Sigmoid colon (tissue), 7 donors: Measurements from ENCODE around the gene DOCK1. TPM values are rescaled to one million over a fixed set of nuclear protein-coding genes. Genes with fewer than 3 reads are reported as not detected.

Experiments
- DNase-seq: peaks from one replicate; pipeline ENCODE4 v3.0.0-alpha.2; 2019
- H3K27ac ChIP-seq, 4 donors: fragments of 200-600 bp; sonication (generic); one replicate each; pipeline ENCODE4 v1.5.1; 2016 to 2019; ENCODE audit warnings: mild to moderate bottlenecking in 1 of 4
- H3K27me3 ChIP-seq, 3 donors: fragments of 200-600 bp; sonication (generic); one replicate each; pipeline ENCODE4 v1.5.1; 2019; ENCODE audit warnings: mild to moderate bottlenecking in 1 of 3
- H3K36me3 ChIP-seq, 4 donors: fragments of 200-600 bp; sonication (generic); one replicate each; pipeline ENCODE4 v1.5.1; 2016 to 2019
- H3K4me1 ChIP-seq, 4 donors: fragments of 200-600 bp; sonication (generic); one replicate each; pipeline ENCODE4 v1.5.1; 2017 to 2019
- H3K4me3 ChIP-seq, 4 donors: fragments of 200-600 bp; sonication (generic); one replicate each; pipeline ENCODE4 v1.5.1; 2017 to 2019; ENCODE audit warnings: mild to moderate bottlenecking in 2 of 4, moderate library complexity in 1 of 4
- H3K9me3 ChIP-seq, 4 donors: fragments of 200-600 bp in 3 of 4; sonication (generic) in 3 of 4; one replicate each; pipeline versions ENCODE4 v1.5.1 to v1.6.1; 2013 to 2019
- EP300 ChIP-seq, 4 donors: sonication (generic); formaldehyde crosslinking; IDR thresholded peaks; one replicate each; pipeline ENCODE4 v1.6.1; 2017; ENCODE audit warnings: antibody characterized with exemption in 4 of 4
- POLR2A ChIP-seq, 2 donors: fragments of 450-650 bp; IDR thresholded peaks; one replicate each; pipeline ENCODE4 v1.6.1; 2016; ENCODE audit warnings: antibody characterized with exemption in 2 of 2, mild to moderate bottlenecking in 2 of 2, moderate library complexity in 2 of 2
- POLR2AphosphoS5 ChIP-seq, 4 donors: sonication (generic); formaldehyde crosslinking; IDR thresholded peaks; one replicate each; pipeline ENCODE4 v1.6.1; 2017; ENCODE audit warnings: antibody characterized with exemption in 4 of 4
- WGBS, 2 donors: extraction: QIAGEN DNeasy Blood & Tissue Kit; methylation state at CpG; one replicate each; pipeline ENCODE4 v1.1.7; 2013; 5-methylcytosine and 5-hydroxymethylcytosine counted together
- intact Hi-C: fragments of 100-400 bp; cut with DNase I; formaldehyde crosslinking; loops from one replicate; pipeline ENCODE4 v1.15.1; 2023
- polyA plus RNA-seq, 3 donors: library from polyadenylated mRNA; stranded (reverse); fragments of 200-250 nt; gene quantifications; one replicate each; pipeline ENCODE4 v1.2.3, GENCODE V29; 2013
- total RNA-seq, 4 donors: library from RNA; depleted of rRNA; stranded (reverse); fragments of >200 nt; gene quantifications; one replicate each; pipeline ENCODE4 v1.1.0, GENCODE V29; 2016
- TF ChIP-seq, protein P1 (sequence below), 4 experiments: fragments of 450-650 bp in 3 of 4; fragments of 200-600 bp in 1 of 4; IDR thresholded peaks; one replicate each; pipeline ENCODE4 v1.5.1; 2016 to 2019; ENCODE audit warnings: antibody characterized with exemption in 4 of 4, mild to moderate bottlenecking in 3 of 4, moderate library complexity in 2 of 4
- donor health status: healthy with polysubstance abuse.
- donor health status: Bipolar disorder and iron deficiency.
- donor health status: healthy.

DOCK1 gene
- total and polyA plus RNA-seq, 7 donors, result 15.0 to 53.7 (median 40.2) TPM

DNA sequence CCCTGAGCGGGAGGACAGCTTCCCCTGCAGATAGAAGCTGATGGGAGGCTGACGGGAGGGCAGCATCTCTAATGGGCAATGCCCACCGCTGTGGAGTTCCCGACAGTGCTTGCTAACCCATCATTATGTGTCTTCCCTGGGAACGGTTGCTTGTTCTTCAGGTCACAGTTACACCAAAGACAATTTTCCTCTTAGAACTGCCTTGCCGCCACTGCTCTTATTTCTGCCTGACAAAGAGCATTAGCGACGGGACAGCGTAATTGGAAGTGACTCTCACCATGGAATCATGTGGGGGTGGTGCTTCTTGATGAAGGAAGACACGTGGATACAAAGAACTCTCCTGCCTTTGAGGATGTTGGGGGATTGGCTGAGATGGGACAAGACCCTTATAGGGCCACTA, 562.6 kb downstream of the DOCK1 start:
- DNase-seq, result no peak
- whole genome bisulfite sequencing, 2 donors, result 86 to 89% methylated on average over 10 of the region's 10 CpGs
- H3K27me3 ChIP-seq, result no peaks in the 10 kb centered on the region
- TF ChIP-seq, protein P1, sequence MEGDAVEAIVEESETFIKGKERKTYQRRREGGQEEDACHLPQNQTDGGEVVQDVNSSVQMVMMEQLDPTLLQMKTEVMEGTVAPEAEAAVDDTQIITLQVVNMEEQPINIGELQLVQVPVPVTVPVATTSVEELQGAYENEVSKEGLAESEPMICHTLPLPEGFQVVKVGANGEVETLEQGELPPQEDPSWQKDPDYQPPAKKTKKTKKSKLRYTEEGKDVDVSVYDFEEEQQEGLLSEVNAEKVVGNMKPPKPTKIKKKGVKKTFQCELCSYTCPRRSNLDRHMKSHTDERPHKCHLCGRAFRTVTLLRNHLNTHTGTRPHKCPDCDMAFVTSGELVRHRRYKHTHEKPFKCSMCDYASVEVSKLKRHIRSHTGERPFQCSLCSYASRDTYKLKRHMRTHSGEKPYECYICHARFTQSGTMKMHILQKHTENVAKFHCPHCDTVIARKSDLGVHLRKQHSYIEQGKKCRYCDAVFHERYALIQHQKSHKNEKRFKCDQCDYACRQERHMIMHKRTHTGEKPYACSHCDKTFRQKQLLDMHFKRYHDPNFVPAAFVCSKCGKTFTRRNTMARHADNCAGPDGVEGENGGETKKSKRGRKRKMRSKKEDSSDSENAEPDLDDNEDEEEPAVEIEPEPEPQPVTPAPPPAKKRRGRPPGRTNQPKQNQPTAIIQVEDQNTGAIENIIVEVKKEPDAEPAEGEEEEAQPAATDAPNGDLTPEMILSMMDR (IDR thresholded peaks at IDR 0.05), result no peak
- TF ChIP-seq POLR2A (IDR thresholded peaks at IDR 0.05), result no peak
- no peak overlapping the region for H3K27ac ChIP-seq
- H3K4me1 ChIP-seq, result no peaks in the 10 kb centered on the region
- no peaks in the 10 kb centered on the region for H3K9me3 ChIP-seq
- no peaks in the 10 kb centered on the region for H3K36me3 ChIP-seq
- no peak overlapping the region for H3K4me3 ChIP-seq
- intact Hi-C loops, result no loop called here

DNA sequence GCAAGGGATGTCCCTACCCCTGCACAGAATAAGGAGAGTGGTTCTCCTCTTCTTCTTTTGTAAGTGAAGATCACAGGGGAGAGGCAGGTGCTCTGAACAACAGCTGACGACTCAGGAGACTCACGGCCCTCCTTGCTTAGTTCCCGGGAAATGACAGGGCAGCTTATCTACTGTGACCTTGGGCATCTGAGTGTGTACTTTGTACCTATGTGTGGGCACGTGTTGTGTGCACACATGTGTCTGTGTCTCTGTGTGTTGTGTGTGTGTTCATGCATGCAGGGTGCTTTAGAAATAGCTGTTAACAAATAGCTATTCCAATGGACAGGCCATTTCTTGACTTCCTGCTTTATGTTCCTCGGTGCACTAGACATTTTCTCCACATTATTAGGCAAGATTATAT, 563.4 kb downstream of the DOCK1 start:
- TF ChIP-seq POLR2A (IDR thresholded peaks at IDR 0.05), result no peak
- intact Hi-C loops, result no loop called here
- WGBS, 2 donors, result 23 to 63% methylated on average over 5 of the region's 5 CpGs
- DNase-seq, result no peak
- Histone ChIP-seq H3K4me3 (no peak overlapping the region), H3K9me3 (no peaks in the 10 kb centered on the region), H3K4me1 (no peaks in the 10 kb centered on the region), H3K27me3 (no peaks in the 10 kb centered on the region), H3K27ac (no peak overlapping the region), H3K36me3 (no peaks in the 10 kb centered on the region)

DNA sequence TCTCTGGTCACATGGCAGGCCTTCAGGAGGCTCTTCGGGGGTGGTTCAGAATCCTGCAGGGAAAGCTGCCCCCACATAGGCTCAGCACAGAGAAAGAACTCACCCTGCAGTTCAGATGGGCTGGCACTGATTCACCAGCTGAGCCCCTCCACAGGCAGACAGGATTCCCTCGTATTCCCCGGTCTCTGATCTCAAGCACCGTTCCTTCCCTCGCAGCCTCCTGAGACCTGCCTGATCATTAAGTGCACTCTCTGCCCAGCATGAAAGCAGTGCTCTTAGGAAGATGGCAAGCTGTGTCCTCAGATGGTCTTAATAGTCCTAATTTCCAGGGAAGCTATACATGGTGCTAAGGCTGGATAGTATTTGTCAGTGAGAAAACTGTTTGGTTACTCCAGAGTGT, 565.7 kb downstream of the DOCK1 start:
- Histone ChIP-seq H3K4me1 (no peaks in the 10 kb centered on the region), H3K4me3 (no peak overlapping the region), H3K27ac (no peak overlapping the region), H3K36me3 (no peaks in the 10 kb centered on the region), H3K27me3 (no peaks in the 10 kb centered on the region), H3K9me3 (no peaks in the 10 kb centered on the region)
- TF ChIP-seq POLR2A (IDR thresholded peaks at IDR 0.05), result no peak
- no peak for TF ChIP-seq EP300 (IDR thresholded peaks at IDR 0.05)
- no peak for TF ChIP-seq POLR2AphosphoS5 (IDR thresholded peaks at IDR 0.05)
- TF ChIP-seq, protein P1 (IDR thresholded peaks at IDR 0.05), result no peak
- intact Hi-C loops, result no loop called here
- whole genome bisulfite sequencing, 2 donors, result 82 to 83% methylated on average over 5 of the region's 5 CpGs
- no peak for DNase-seq

DNA sequence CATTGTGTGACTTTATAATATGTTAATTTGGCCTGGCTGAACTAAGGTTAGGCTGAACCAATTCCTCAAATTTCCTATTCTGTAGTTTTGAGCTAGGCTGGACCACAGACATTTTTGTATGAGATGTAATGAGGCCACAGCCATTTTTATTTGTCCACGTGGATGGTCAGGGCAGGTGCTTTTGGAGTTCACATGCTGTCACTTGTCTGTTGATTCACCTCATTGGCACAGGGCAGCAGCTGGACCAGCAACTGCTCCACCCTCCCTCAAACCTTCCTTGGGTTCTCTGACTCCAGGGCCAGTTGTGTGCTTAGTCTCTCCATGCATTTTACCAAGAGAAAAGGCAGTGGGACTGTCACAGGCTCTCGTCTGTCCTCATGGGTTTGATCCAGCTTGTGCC, 567.7 kb downstream of the DOCK1 start:
- no peaks in the 10 kb centered on the region for H3K4me1 ChIP-seq
- no peak for DNase-seq
- TF ChIP-seq POLR2AphosphoS5 (IDR thresholded peaks at IDR 0.05), result no peak
- WGBS, 2 donors, result 41 to 79% methylated on average over 2 of the region's 2 CpGs
- no peaks in the 10 kb centered on the region for H3K27me3 ChIP-seq
- intact Hi-C loops, result no loop called here
- H3K36me3 ChIP-seq, result no peaks in the 10 kb centered on the region
- H3K9me3 ChIP-seq, result no peaks in the 10 kb centered on the region
- H3K4me3 ChIP-seq, result no peak overlapping the region
- H3K27ac ChIP-seq, result no peak overlapping the region

DNA sequence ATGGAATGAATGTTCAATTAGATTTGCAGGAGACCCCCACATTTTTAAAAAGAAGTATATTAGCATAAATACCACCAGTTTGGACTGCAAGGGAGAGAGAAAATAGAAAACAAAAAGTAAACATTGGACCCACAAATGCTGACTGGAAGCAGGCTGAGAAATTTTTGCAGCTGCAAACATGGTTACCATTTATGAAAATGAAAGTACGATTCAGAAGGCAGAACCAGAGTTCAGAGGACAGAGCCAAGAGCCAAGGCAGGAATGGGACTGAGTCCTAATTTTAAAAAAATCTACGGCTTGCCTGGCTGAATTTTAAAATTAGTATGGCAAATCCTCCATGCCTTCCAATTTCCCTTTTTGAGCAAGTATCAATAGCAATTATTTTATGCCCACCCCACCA, 569.3 kb downstream of the DOCK1 start:
- Histone ChIP-seq H3K4me1 (no peaks in the 10 kb centered on the region), H3K36me3 (no peaks in the 10 kb centered on the region), H3K9me3 (no peaks in the 10 kb centered on the region), H3K27me3 (no peaks in the 10 kb centered on the region), H3K27ac (no peak overlapping the region), H3K4me3 (no peak overlapping the region)
- WGBS, 2 donors, result 42 to 79% methylated on average over 2 of the region's 2 CpGs
- intact Hi-C loops, result no loop called here
- no peak for DNase-seq
- no peak for TF ChIP-seq POLR2A (IDR thresholded peaks at IDR 0.05)
- no peak for TF ChIP-seq POLR2AphosphoS5 (IDR thresholded peaks at IDR 0.05)
- TF ChIP-seq, protein P1 (IDR thresholded peaks at IDR 0.05), result no peak
- no peak for TF ChIP-seq EP300 (IDR thresholded peaks at IDR 0.05)

DNA sequence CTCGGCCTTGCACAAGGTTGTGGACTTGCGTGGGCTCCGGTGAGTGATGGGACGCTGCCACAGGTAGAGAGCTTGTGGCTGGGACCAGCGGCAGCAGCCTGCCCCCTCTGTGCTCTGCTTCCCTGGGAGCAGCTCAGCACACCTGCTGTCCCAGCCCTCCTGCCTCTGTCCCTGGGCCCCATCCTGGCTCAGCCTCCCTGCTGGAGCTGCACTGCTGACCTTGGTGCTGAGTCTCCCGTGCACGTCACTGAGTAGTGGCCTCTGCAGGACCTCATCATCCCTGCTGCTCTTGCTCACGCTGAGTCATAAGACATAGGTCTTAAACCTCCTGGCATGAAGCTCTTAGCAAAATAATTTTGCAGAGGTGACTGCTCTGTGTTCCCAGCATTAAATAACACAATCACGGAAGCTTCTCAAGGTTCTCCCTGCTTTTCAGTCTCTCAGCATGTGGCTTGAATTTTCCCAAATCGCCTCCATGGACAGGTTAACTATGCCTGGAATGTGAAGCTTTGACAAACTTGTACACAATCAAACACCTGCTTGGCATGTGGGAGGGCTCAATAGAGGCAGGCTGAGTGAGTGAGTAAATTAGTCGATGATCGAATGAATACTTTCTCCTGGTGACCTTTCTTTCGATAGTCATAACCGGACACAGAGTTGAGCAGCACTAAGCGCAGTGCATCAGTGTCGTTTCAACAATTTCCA, 580.1 kb downstream of the DOCK1 start:
- DNase-seq, result no peak
- Histone ChIP-seq H3K9me3 (no peaks in the 10 kb centered on the region), H3K27me3 (peaks cover 0 to 7% (median 4%) of the 10 kb centered on the region in 3 donors), H3K4me1 (no peaks in the 10 kb centered on the region), H3K4me3 (no peak overlapping the region), H3K27ac (no peak overlapping the region), H3K36me3 (no peaks in the 10 kb centered on the region)
- WGBS, 2 donors, result 61 to 66% methylated on average over 16 of the region's 16 CpGs
- TF ChIP-seq, protein P1 (IDR thresholded peaks at IDR 0.05), result no peak
- no peak for TF ChIP-seq POLR2AphosphoS5 (IDR thresholded peaks at IDR 0.05)
- no peak for TF ChIP-seq EP300 (IDR thresholded peaks at IDR 0.05)
- TF ChIP-seq POLR2A (IDR thresholded peaks at IDR 0.05), result no peak
- intact Hi-C loops, result no loop called here
